HG03565 (cell line): Measurements from ENCODE around the gene MGAT3.

ENCODE experiments used
- ATAC-seq: cut with Tn5 transposase; IDR thresholded peaks from one replicate; pipeline ENCODE4 v1.9.1; 2021; ENCODE audit warnings: mild to moderate bottlenecking, moderate library complexity; ENCODE audit not compliant: unreplicated experiment

MGAT3 gene

GRCh38 chr22:39470451-39471291 is 13.9 kb downstream of the MGAT3 start:
- ATAC-seq = no peak

- no peak for ATAC-seq
Observed at GRCh38 chr22:39471381-39472141, 14.7 kb downstream of the MGAT3 start.

- ATAC-seq = no peak
Observed at GRCh38 chr22:39472570-39473556, 16.1 kb downstream of the MGAT3 start.

GRCh38 chr22:39473851-39474250 is 17.0 kb downstream of the MGAT3 start:
- ATAC-seq = no peak

- no peak for ATAC-seq
Observed at GRCh38 chr22:39474351-39475111, 17.7 kb downstream of the MGAT3 start.

- no peak for ATAC-seq
Observed at GRCh38 chr22:39475337-39475736, 18.5 kb downstream of the MGAT3 start.

GRCh38 chr22:39475902-39476301 is 19.1 kb downstream of the MGAT3 start:
- ATAC-seq = no peak

GRCh38 chr22:39476664-39477063 is 19.9 kb downstream of the MGAT3 start:
- no peak for ATAC-seq

GRCh38 chr22:39477542-39477941 is 20.7 kb downstream of the MGAT3 start:
- no peak for ATAC-seq

GRCh38 chr22:39478441-39478850 is 21.6 kb downstream of the MGAT3 start:
- ATAC-seq = no peak

- no peak for ATAC-seq
Observed at GRCh38 chr22:39479254-39479653, 22.4 kb downstream of the MGAT3 start.

GRCh38 chr22:39480557-39480956 is 23.7 kb downstream of the MGAT3 start:
- no peak for ATAC-seq

- ATAC-seq = no peak
Observed at GRCh38 chr22:39481054-39481453, 24.2 kb downstream of the MGAT3 start.

GRCh38 chr22:39481595-39481994 is 24.8 kb downstream of the MGAT3 start:
- no peak for ATAC-seq

GRCh38 chr22:39482768-39483167 is 26.0 kb downstream of the MGAT3 start:
- no peak for ATAC-seq

GRCh38 chr22:39486951-39487825 is 30.4 kb downstream of the MGAT3 start:
- no peak for ATAC-seq

GRCh38 chr22:39487826-39488520 is 31.2 kb downstream of the MGAT3 start:
- ATAC-seq = no peak

GRCh38 chr22:39488563-39489083 is 31.8 kb downstream of the MGAT3 start:
- no peak for ATAC-seq
